Measurements from ENCODE around the gene LARGE1.

- TF ChIP-seq REST (IDR thresholded peaks at IDR 0.05; ENCODE audit: borderline replicate concordance in 1 of 2, low read depth in 1 of 2, low read length in 2 of 2) (no peak), ZNF549 (CRISPR knock-in tag; IDR thresholded peaks at IDR 0.05) (no peak), PHB2 (IDR thresholded peaks at IDR 0.05; ENCODE audit: partially characterized antibody) (no peak), ZSCAN29 (CRISPR knock-in tag; conservative IDR thresholded peaks at IDR 0.05) (no peak), BHLHE40 (IDR thresholded peaks at IDR 0.05; ENCODE audit: low read length) (no peak), AKAP8 (CRISPR knock-in tag; IDR thresholded peaks at IDR 0.05) (no peak), RFX3 (CRISPR knock-in tag; IDR thresholded peaks at IDR 0.05) (no peak), KLF16 (CRISPR knock-in tag; IDR thresholded peaks at IDR 0.05) (no peak), CBX2 (IDR thresholded peaks at IDR 0.05; ENCODE audit: low read depth, low read length) (no peak), CBX2 (CRISPR knock-in tag; IDR thresholded peaks at IDR 0.05; ENCODE audit: low read depth) (no peak)
Observed at GRCh38 chr22:33891992-33892391, 28.3 kb downstream of the LARGE1 start.
